Activated naive CD4-positive, alpha-beta T cell treated with anti-CD3 and anti-CD28 coated beads, Interleukin-2, amount 50 U/mL, for 24 hours (primary cell): ENCODE measurements around the gene SKI.
A peak's percentile ranks its signal among the peaks of the same experiment; 100 is the strongest.

Experiments used
- H3K27ac Mint-ChIP-seq: one replicate; pipeline ENCODE4 v1.8.0; 2021; ENCODE audit warnings: mild to moderate bottlenecking, mixed read lengths
- H3K27me3 Mint-ChIP-seq: one replicate; pipeline ENCODE4 v1.8.0; 2021; ENCODE audit warnings: mixed read lengths
- H3K36me3 Mint-ChIP-seq: one replicate; pipeline ENCODE4 v1.8.0; 2021; ENCODE audit warnings: mixed read lengths
- H3K4me1 Mint-ChIP-seq: one replicate; pipeline ENCODE4 v1.8.0; 2021; ENCODE audit warnings: mixed read lengths
- H3K4me3 Mint-ChIP-seq: one replicate; pipeline ENCODE4 v1.8.0; 2021; ENCODE audit warnings: mild to moderate bottlenecking, mixed read lengths
- H3K9me3 Mint-ChIP-seq: one replicate; pipeline ENCODE4 v1.8.0; 2021; ENCODE audit warnings: mixed read lengths

Gene SKI

DNA sequence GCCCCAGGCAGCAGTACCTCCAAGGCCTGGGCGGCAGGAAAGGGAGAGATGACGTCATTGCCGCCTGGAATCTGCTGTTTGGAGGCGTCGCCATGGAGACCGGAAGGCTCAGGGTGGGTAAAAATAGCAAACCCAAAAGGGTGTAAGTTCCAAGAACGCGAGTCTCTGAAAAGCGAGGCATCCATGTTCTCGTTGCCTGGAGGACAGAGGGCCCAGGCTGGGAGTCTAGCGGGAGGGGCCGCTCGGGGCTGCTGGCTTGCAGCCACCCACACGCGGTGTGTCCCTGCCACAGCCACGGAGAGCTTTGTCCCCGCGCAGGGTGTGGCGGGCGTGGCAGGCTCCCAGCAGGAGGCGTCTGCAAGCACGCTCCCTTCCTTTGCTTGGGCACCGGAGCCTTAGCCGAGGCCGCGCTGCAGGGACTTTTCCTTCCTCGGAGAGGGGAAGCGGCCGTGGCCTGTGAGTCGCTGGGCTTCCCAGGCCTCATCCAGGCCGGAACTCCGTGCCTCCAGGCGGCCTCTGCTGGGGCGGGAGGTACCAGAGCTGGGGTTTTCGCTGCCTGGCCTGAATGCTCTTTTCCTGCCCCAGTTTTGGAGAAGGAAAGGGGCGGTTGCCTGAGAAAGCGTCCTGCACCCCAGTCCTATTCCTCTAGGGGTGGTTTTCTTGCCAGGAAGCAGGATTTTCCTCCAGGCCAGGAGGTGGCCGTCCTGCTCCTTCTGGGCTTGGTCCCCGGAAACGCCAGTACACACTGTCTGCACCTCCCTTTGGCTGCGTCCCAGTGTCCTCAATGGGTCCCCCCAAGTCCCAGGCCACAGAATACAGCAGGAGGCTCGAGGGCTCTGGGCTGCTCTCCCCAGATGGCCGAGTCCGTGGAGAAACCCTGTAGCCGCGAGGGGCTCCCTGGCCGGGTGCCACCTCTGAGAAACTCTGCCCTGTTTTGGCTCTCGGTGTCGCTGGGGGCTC is 15.3 kb upstream of the SKI start:
- Mint-ChIP-seq H3K27ac (no peak overlapping the region), H3K4me1 (no peaks in the 10 kb centered on the region), H3K9me3 (no peaks in the 10 kb centered on the region), H3K27me3 (no peaks in the 10 kb centered on the region), H3K36me3 (no peaks in the 10 kb centered on the region), H3K4me3 (peak overlapping the region; percentile 15)

DNA sequence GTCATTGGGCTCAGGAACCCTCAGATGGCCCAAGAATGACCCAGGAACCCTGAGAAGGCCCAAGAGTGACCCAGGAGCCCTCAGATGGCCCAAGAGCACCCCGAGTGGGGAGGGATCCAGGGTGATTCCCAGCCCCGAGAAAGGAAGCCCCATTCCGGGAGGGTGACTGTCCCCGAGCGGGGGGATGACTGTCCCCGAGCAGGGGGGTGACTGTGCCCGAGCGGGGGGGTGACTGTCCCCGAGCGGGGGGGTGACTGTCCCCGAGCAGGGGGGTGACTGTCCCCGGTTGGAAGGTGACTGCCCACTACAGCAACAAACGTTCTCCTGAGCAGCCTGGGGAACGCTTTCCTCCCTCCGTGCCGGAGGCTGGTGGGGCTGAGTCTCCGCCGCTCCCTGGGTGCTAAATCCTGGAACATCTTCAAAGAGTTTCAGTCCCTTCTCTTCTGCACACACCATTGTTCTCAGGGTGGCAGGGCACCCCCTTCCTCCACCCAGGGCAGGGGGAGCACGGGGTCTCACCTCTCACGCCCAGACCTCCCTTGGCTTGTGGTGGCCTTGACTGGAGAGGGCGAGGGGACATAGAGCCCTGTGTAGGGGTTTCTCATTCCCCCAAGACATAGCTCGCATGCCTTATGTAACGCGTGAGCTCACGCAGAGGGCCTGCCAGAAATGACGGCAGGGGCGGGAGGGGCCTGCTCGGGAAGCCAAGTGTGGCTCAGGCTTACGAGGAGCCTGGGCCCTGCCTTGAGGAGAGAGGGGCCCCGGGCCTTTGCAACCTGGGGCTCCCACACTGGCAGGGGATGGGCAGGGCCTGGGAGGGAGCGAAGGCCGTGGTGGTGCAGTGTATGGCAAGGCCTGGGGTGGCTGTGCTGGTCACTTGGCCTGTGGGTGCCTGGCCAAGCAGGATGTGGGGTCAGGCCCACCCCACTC is 14.3 kb upstream of the SKI start:
- H3K36me3 Mint-ChIP-seq: no peaks in the 10 kb centered on the region

DNA sequence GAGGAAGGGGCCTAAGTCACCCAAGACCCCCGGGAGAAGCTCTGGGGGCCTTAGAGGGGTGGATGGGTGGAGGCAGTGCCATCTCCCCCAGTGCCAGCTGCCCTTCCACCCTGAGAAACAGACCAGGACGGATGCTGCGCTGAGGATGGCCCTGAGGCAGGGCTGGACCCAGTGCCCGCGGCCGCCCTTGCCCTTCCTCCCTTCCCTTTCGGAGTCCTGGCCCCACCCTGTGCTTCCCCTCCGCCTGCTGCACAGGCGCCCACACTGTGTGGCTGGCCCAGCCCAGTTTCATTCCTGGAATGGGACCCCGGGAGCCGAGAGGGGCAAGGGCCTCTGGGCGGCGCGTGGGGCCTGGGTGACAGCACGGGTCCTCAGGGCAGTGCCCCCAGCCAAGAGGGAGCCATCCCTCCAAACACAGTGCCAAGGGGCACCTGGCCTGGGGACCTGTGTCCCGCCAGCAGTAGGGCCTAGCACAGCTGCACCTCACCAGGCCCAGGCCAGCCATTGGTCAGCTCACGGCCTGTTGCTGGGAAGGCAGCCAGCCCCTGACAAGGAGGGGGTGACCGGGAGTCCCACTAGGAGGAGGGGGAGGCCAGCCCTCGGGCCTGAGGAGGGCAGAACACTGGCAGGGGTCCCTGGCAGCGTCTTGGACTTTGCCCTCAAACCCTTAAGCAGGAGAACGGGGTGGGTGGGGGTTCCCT is 13.4 kb upstream of the SKI start:
- Mint-ChIP-seq H3K9me3 (no peaks in the 10 kb centered on the region), H3K27ac (no peak overlapping the region), H3K27me3 (no peaks in the 10 kb centered on the region), H3K36me3 (no peaks in the 10 kb centered on the region), H3K4me3 (no peak overlapping the region), H3K4me1 (no peaks in the 10 kb centered on the region)

More for the DNA sequence above, 14.3 kb upstream of the SKI start:
- Mint-ChIP-seq H3K4me3 (no peak overlapping the region), H3K27ac (no peak overlapping the region), H3K27me3 (no peaks in the 10 kb centered on the region), H3K9me3 (no peaks in the 10 kb centered on the region), H3K4me1 (no peaks in the 10 kb centered on the region)

DNA sequence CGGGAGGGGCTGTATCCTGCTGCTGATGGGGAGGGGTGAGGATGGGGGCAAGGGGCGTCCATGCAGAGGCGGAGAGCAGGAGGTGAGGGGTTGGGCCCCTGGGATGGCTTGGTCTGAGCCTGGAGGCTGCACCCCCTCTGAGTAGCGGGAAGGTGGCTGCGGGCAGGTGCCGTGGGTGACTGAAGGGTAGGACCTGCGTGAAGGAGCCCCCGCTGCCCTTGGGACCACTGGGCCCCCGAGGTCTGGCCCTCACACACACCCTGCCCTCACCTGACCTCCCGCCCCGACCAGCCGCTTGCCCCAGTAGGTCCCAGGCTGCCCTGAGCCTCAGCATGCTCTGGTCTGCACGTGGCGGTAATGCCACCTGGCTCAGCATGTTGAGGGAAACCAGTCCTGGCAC is 12.8 kb upstream of the SKI start:
- H3K27me3 Mint-ChIP-seq: no peaks in the 10 kb centered on the region
- H3K9me3 Mint-ChIP-seq: no peaks in the 10 kb centered on the region
- H3K4me3 Mint-ChIP-seq: no peak overlapping the region

DNA sequence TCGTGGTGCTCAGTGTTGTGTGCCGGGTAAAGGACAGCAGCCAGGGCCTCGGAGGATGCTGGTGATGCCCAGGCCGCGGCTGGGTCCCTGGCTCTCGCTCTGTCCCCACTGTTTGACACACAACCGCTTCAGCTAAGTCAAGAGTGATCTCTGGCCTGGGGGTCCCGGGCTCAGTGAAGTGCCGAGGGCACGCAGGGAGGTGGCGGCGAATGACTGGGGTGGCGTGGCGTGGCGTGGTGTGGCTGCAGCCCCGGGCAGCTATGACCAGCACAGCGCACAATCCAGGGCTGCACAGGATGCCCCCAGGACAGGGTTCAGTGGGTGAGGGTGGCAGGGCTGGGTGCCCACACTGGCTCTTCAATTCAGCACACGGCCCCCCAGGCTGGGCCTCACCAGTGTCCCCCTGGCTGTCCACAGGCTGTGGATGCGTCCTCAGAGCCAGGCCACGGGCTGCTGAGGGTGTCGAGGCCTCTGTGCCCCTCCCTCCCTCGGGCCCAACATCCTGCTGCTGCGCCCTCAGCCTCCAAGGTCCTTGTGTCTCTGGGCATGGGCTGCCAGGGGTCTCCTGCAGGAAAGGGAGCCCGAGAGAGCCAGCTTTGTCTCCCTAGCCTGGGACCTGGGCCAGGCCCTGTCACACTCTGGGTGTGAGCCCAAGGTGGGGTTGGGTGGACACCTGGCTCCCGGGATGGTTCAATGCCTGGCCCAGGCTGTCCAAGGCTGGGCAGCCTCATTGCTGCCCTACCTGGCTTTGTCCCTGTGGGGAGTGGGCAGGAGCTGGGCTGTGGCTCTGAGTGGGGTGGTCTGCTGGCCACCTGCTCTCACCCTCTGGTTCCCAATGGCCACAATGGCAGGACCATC is 12.0 kb upstream of the SKI start:
- Mint-ChIP-seq H3K36me3 (no peaks in the 10 kb centered on the region), H3K27ac (no peak overlapping the region), H3K27me3 (no peaks in the 10 kb centered on the region)

More for the DNA sequence above, 12.8 kb upstream of the SKI start:
- Mint-ChIP-seq H3K4me1 (no peaks in the 10 kb centered on the region), H3K36me3 (no peaks in the 10 kb centered on the region), H3K27ac (no peak overlapping the region)

DNA sequence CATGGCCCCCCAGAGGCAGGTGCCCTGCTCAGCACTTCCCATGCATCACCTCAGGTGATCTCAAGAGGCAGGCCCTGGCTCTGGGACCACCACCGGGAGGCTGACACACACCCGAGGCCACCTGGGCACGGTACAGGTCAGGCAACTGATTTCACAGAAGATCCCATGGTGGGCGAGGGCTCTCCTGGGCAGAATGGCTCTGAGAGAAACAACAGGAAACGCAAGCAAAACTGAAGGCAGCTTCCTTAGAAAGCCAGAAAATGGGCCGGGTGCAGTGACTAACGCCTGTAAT is 11.4 kb upstream of the SKI start:
- Mint-ChIP-seq H3K4me1 (no peaks in the 10 kb centered on the region), H3K27ac (no peak overlapping the region), H3K27me3 (no peaks in the 10 kb centered on the region), H3K4me3 (no peak overlapping the region), H3K9me3 (no peaks in the 10 kb centered on the region), H3K36me3 (no peaks in the 10 kb centered on the region)

More for the DNA sequence above, 12.0 kb upstream of the SKI start:
- no peaks in the 10 kb centered on the region for H3K4me1 Mint-ChIP-seq
- H3K9me3 Mint-ChIP-seq: no peaks in the 10 kb centered on the region
- no peak overlapping the region for H3K4me3 Mint-ChIP-seq

DNA sequence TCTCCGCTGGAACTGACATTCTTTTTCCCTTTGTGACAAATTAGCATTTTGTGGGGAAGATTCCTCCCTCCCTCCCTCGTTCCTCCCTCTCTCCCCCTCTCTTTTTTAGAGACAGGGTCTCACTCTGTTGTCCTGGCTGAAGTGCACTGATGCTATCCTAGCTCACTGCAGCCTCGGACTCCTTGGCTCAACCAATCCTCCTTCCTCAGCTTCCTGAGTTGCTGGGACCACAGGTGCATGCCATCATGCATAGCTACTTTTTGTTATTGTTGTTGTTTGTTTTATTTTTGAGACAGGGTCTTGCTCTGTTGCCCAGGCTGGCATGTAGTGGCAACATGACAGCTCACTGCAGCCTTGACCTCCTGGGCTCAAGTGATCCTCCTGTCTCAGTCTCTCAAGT is 6.8 kb upstream of the SKI start:
- Mint-ChIP-seq H3K9me3 (no peaks in the 10 kb centered on the region), H3K4me1 (peaks cover 2% of the 10 kb centered on the region), H3K4me3 (no peak overlapping the region), H3K36me3 (no peaks in the 10 kb centered on the region), H3K27me3 (no peaks in the 10 kb centered on the region), H3K27ac (no peak overlapping the region)

DNA sequence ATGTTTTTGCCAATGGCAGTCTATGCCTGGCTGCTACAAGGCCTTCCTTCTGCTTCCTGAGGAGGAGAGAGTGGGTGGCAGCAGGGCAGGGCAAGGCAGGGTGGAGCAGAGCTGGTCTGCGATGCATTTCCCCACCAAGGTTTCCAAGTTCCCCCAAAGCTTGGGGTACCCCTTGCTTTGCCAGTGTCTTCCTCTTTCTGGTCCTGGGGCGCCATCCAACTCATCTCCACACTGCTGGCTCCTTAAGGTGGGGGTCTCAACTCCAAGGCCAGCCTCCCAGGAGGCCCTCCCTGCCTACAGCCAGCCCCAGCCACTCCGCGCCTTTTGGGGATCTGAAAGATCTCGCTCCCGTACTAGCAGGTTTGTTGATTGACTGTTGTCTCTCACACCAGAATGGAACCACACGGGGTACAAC is 3.9 kb upstream of the SKI start:
- H3K4me1 Mint-ChIP-seq: peaks cover 4% of the 10 kb centered on the region
- no peaks in the 10 kb centered on the region for H3K36me3 Mint-ChIP-seq
- peak overlapping the region; percentile 23 for H3K27ac Mint-ChIP-seq
- no peak overlapping the region for H3K4me3 Mint-ChIP-seq
- H3K27me3 Mint-ChIP-seq: no peaks in the 10 kb centered on the region
- H3K9me3 Mint-ChIP-seq: no peaks in the 10 kb centered on the region

DNA sequence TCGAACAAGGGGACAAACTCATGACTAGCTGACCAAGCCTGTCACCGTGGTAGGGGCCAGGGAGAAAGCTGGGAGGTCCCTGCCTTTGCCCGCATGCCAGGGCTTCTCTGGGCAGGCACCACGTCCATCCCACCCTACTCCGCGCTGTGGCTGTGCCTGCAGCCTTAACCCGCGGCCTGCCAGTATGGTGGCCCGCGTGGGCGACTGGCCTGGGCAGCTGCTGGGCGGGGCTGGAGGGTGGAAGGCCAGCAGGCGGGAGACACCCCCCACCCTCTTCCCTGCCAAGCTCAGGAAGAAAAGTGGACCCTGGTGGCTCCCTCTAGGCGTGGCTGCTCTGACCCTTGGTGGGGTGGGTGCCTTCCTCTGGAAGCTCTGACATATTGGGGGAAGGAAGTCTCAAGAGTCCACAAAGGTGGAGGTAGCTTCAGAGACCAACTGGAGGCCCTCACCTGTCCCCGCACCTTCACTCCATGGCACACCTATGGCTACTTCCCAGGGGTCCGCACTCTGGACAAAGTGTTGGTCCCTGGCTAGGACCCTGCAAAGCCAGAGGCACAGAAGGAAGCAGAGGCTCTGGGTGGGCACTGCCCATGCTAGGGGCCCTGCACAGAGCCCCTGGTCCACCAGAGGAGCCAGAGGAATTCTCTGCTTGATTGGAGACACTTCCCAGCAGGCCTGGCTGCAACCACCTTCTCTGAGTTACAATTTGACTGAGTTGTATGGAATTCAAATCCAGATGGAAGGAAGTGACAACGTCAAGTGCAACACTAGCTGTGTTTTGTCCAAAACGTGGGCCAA is 3.3 kb upstream of the SKI start:
- H3K4me1 Mint-ChIP-seq: peaks cover 4% of the 10 kb centered on the region
- H3K27ac Mint-ChIP-seq: peak overlapping the region; percentile 23
- H3K27me3 Mint-ChIP-seq: no peaks in the 10 kb centered on the region
- H3K9me3 Mint-ChIP-seq: no peaks in the 10 kb centered on the region
- H3K4me3 Mint-ChIP-seq: no peak overlapping the region
- H3K36me3 Mint-ChIP-seq: no peaks in the 10 kb centered on the region

DNA sequence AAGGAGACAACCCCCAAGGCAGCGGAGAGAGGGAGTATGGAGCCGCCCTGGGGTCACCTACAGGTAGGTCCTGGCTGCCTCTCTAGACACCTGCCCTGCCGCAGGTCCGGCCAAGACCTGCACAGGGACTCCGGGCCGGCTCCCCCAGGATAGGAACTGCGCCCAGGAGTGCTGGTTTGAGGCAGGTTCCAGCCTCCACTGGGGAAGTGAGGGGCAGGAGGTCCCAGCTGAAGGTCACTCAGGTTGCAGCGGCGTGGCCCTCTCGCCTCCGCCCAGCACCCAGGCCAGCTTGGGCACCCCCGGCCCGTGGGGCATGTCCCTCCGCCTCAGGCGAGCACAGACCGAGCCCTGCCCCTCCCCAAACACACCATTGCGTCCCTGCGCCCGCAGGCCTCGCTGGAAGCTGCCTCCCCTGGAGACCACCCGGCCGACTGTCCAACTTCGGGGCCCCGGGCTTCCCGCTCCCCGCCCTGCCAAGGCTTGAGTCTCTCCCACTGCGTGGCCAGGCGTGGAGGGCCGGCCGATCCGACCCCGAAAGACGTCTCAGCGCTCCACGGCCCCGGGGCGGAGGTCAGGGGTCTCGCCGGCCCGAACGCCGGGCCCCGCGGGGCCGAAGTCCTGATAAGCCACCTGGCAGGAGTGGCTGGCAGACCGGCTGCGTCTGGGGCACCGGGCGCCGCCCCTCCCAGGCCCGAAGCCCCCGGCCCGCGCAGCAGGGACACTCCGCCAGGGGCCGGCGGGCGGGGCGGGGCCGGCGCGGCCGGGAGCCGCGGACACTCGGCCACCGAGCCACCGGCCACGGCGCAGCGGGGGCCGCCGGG is 1.4 kb upstream of the SKI start:
- Mint-ChIP-seq H3K36me3 (peaks cover 2% of the 10 kb centered on the region), H3K27me3 (no peaks in the 10 kb centered on the region), H3K4me1 (peaks cover 15% of the 10 kb centered on the region), H3K9me3 (no peaks in the 10 kb centered on the region), H3K4me3 (peak overlapping the region; percentile 87), H3K27ac (peak overlapping the region; percentile 98)

DNA sequence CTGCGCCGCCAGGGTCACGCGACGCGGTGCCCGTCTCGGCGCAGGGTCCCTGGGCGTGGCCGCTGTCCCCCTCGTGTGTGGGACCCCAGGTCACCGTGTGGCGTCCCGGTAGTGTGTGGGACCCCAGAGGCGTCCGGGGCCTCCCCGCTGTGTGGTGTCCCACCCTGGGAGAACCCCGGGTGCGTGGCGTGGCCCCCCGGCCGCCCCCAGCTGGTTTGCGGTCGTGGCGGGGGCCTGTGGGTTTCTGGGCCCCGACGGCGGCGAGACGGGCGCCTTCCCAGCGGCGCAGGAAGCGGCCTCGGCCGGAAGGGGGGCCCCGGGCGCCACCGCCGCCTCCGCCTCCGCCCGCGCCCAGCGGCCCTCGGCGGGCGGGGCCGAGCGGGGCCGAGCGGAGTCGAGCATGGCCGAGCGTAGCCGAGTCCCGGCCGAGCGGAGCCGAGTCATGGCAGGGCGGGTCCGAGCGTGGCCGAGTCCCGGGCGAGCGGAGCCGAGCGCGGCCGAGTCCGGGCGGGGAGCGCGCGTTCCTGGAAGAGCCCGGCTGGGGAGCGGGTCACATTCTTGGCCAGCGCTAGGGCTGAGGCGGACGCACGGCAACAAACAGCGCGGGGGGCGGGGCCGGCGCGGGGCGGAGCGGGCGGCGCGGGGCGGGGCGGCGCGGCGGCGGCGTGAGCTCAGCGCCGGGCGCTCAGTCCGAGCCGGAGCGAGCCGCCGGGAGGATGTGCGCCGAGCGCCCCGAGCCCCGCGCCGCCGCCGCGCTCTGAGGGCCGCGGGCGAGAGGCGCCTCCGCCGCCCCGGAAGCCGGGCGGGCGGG is 568 bp upstream of the SKI start:
- Mint-ChIP-seq H3K27ac (peak overlapping the region; percentile 27), H3K4me1 (peaks cover 21% of the 10 kb centered on the region), H3K9me3 (no peaks in the 10 kb centered on the region), H3K27me3 (no peaks in the 10 kb centered on the region), H3K36me3 (peaks cover 2% of the 10 kb centered on the region), H3K4me3 (peak overlapping the region; percentile 64)

DNA sequence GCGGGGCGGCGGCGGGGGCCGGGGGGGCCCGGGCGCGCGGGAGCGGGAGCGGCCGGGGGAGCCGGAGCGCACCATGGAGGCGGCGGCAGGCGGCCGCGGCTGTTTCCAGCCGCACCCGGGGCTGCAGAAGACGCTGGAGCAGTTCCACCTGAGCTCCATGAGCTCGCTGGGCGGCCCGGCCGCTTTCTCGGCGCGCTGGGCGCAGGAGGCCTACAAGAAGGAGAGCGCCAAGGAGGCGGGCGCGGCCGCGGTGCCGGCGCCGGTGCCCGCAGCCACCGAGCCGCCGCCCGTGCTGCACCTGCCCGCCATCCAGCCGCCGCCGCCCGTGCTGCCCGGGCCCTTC is 546 bp downstream of the SKI start:
- Mint-ChIP-seq H3K27me3 (no peaks in the 10 kb centered on the region), H3K36me3 (peaks cover 2% of the 10 kb centered on the region)

More for the DNA sequence above, 546 bp downstream of the SKI start:
- H3K9me3 Mint-ChIP-seq: no peaks in the 10 kb centered on the region
- H3K27ac Mint-ChIP-seq: peak overlapping the region; percentile 92
- H3K4me1 Mint-ChIP-seq: peaks cover 31% of the 10 kb centered on the region
- peak overlapping the region; percentile 94 for H3K4me3 Mint-ChIP-seq
